Fibroblast of the aortic adventitia (primary cell): Measurements from ENCODE around the gene SRGAP3. TPM values are rescaled to one million over a fixed set of nuclear protein-coding genes. Genes with fewer than 3 reads are reported as not detected.

ENCODE experiments used
- DNase-seq: peaks from one replicate; pipeline ENCODE4 v3.0.0-alpha.2; 2010; ENCODE audit warnings: low read depth
- H3K4me3 ChIP-seq: 2 replicates; pipeline ENCODE4 v1.5.1; 2011; ENCODE audit warnings: low read depth, mild to moderate bottlenecking, control low read depth, low read length, moderate library complexity
- total RNA-seq: library from RNA; depleted of rRNA; stranded (reverse); fragments of >200 nt; gene quantifications from 2 replicates; pipeline ENCODE4 v1.2.3, GENCODE V29; 2012; ENCODE audit warnings: low replicate concordance
- TF ChIP-seq, protein P1 (sequence below): IDR thresholded peaks from 2 replicates; pipeline ENCODE4 v1.5.1; 2011; ENCODE audit warnings: mild to moderate bottlenecking, low read length, control low read depth, inconsistent platforms; ENCODE audit not compliant: insufficient read depth

The SRGAP3 gene
- total RNA-seq, 1 donor, result 4.6 TPM

GRCh38 chr3:9149566-9149965 is 99.9 kb downstream of the SRGAP3 start:
- no peak for DNase-seq
- H3K4me3 ChIP-seq, result no peak overlapping the region
- TF ChIP-seq, protein P1, sequence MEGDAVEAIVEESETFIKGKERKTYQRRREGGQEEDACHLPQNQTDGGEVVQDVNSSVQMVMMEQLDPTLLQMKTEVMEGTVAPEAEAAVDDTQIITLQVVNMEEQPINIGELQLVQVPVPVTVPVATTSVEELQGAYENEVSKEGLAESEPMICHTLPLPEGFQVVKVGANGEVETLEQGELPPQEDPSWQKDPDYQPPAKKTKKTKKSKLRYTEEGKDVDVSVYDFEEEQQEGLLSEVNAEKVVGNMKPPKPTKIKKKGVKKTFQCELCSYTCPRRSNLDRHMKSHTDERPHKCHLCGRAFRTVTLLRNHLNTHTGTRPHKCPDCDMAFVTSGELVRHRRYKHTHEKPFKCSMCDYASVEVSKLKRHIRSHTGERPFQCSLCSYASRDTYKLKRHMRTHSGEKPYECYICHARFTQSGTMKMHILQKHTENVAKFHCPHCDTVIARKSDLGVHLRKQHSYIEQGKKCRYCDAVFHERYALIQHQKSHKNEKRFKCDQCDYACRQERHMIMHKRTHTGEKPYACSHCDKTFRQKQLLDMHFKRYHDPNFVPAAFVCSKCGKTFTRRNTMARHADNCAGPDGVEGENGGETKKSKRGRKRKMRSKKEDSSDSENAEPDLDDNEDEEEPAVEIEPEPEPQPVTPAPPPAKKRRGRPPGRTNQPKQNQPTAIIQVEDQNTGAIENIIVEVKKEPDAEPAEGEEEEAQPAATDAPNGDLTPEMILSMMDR, result no peak

- DNase-seq, result no peak
- TF ChIP-seq, protein P1, result no peak
- H3K4me3 ChIP-seq, result no peak overlapping the region
These were observed 101.6 kb downstream of the SRGAP3 start for GRCh38 chr3:9147896-9148266.

DNA sequence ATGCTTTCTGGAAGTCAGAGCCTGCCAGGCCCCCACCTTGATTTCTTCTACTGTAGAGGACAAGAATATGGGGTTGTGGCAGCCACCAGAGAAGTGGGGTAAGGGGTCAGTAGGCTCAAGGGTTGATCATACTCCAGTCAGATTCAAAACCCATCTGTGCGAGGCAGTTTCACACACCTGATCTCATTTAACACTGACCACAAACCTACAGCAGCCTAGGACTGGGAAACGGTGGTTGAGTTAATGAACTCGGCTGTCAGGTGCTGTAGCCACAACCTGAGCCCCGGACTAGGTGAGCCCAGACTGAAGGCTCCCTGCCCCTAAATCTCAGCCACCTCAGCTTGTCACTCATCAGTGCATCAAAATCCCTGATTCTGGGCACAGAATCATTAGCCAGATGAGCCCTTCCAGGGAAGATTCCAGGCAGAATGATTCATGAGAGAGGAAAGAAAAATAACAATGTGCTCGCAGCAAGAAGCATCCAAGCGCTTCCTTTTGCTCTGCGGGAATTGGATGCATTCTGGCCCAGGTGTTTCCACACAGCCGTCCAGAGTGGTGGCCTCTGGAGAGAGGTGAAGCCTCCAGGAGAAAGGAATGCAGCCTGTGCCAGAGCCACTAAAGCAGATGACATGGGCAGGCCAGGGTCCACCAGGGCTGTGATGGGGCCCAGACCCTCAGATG is 102.1 kb downstream of the SRGAP3 start:
- TF ChIP-seq, protein P1, result no peak
- DNase-seq, result no peak
- no peak overlapping the region for H3K4me3 ChIP-seq

DNA sequence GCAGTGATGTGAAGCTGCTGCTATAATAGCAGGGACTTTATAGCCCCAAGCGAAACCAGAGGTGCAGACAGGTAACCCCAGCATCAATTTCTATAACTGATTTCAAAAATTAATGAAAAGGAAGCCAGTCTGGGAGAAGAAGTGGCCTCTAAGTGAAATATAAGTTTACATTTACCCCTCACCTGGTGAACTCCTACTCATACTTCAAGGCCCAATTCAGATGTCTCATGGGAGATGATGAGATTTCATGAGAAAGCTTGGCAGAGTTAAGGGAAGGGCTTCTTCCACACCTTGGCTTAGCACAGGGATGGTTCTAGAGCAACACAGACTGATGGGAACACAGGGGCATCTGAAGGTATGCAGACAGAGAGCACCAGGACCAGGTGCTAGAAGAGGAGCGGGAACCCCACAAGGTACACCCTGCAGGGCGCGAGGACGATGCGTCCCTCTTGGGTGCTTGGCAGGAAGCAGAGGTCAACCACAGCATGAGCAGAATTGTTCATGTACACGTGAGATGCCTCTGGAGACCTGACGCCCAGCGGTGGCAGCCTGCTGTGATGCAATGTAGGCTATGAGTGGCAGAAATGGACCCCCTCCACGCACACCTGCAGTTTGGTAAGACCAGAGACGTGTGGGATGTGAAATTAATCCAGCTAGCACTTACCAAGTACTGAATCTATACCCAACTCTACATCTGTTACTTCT is 102.9 kb downstream of the SRGAP3 start:
- TF ChIP-seq, protein P1, result no peak
- no peak for DNase-seq
- H3K4me3 ChIP-seq, result no peak overlapping the region

DNA sequence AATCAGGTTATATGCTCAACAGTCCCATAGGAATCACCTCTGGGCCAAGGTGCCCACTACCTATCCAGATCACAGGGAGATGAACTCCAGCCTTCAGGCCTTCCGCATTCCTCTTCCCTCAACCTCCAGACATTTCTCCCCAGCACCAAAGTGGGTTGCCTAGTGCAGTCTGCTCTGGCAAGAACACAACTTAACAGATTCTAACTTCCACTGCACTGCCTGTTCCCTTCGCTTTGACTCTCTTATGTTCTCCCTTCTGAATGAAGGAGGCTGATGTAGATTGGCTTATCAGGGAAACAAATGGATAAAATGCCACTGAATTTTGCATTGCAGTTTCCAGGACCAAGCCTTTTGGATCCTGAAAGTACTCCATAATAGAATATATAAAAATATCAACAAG is 106.3 kb downstream of the SRGAP3 start:
- TF ChIP-seq, protein P1, result no peak
- DNase-seq, result no peak
- H3K4me3 ChIP-seq, result no peak overlapping the region

- no peak overlapping the region for H3K4me3 ChIP-seq
- TF ChIP-seq, protein P1, result no peak
- no peak for DNase-seq
These were observed 107.1 kb downstream of the SRGAP3 start for GRCh38 chr3:9142362-9142761.
